Measurements from ENCODE around the gene MUC5AC. TPM values are rescaled to one million over a fixed set of nuclear protein-coding genes. Genes with fewer than 3 reads are reported as not detected.
A peak's percentile ranks its signal among the peaks of the same experiment; 100 is the strongest.

The MUC5AC gene
- total RNA-seq, 1 experiment from 2014 or later: 0.03 TPM

DNA sequence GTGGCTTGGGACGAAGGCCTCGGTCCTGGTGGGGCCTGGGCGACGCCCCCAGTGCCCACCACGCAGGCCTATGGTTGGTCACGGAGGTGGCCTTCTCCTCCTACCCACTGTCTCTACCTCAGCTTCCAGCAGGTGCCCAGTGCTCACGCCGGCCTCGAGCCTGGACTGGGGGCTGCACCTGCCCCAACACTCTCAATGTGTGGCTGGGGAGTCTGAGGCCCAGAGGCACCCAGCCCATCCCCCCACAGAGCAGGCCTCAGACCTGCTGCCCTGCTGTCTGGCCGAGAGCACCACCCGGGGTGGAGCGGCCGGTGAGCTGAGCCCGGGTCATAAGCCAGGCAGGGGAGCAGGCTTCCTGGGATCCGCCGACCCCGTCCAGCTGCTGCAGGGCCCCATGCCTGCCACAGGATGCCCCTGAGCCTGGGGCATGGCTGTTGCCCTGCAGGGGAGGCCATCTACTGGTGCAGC is 28.6 kb upstream of the MUC5AC start:
- no peak overlapping the region for H3K27ac ChIP-seq
- H3K36me3 ChIP-seq: no peaks in the 10 kb centered on the region
- no peak for DNase-seq (ENCODE audit: low read depth in 1 of 2, low spot score in 2 of 2)
- H3K27me3 ChIP-seq (replicated peaks): no peaks in the 10 kb centered on the region
- no peaks in the 10 kb centered on the region for H3K9me3 ChIP-seq (replicated peaks)
- H3K4me1 ChIP-seq (replicated peaks): no peaks in the 10 kb centered on the region
- H3K4me3 ChIP-seq: no peak overlapping the region

DNA sequence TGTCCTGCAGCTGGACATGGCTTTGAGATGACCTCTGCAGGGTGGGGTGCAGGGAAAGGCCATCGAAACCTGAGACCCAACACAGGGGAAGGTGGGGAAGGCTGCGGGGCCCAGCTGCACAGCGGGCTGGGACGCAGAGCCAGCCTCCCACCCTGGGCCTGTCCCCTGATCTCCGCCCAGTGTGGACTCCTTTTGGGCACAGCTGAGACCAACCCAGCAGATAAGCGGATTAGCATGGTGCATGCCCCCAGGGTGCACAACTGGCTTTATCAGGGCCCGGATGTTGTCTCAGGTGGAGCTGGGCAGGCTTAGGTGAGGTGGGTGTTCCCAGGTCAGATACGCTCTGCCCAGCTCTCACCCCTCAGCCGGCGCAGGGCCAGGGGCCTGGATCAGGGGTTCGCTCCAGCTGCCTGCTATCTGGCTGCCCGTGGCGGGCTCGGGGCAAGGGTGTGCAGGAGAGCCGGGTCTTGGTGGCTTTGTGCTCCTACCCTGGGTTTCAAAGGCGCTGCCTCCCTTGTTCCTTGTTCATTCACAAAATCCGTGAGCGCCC is 28.1 kb upstream of the MUC5AC start:
- Histone ChIP-seq H3K27ac (no peak overlapping the region), H3K27me3 (replicated peaks) (no peaks in the 10 kb centered on the region), H3K4me1 (replicated peaks) (no peaks in the 10 kb centered on the region), H3K9me3 (replicated peaks) (no peaks in the 10 kb centered on the region), H3K36me3 (no peaks in the 10 kb centered on the region), H3K4me3 (no peak overlapping the region)
- DNase-seq (ENCODE audit: low read depth in 1 of 2, low spot score in 2 of 2): no peak

DNA sequence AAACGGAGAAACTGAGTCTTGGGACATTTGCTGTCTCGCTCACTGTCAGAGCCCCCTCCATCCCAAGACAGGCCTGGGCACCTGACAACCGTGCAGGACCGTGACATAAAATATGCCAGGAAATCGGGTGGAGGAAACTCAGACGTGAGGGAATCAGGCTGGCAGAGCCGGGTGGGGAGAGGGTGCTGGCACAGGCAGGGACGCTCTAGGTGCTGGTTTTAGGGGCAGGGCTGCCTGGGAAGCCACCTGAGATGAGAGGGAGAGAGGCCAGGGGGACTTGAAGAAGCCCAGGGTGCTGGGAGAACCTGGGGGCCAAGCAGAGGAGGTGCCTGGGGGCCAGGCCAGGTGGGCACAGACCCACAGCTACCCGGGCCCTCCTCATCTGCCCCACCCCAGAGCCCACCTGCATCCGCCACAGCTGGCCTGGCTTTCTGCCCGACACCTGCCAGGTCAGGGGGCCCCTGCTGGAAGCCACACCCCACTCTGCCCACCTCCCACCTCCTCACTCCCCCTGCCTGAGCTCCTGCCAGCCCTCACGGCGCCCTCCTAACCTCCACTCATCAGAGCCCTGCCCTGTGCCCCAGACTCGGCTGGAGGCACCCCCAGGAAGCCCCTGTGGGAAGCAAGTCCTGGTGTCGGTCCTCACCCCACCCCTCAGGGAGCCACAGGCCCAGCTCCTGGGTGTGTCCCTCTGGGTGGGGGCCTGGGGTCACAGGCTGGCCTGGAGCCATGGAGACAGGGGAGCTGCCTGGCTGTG is 27.3 kb upstream of the MUC5AC start:
- no peaks in the 10 kb centered on the region for H3K9me3 ChIP-seq (replicated peaks)
- no peaks in the 10 kb centered on the region for H3K27me3 ChIP-seq (replicated peaks)
- H3K36me3 ChIP-seq: no peaks in the 10 kb centered on the region
- H3K27ac ChIP-seq: no peak overlapping the region
- H3K4me1 ChIP-seq (replicated peaks): no peaks in the 10 kb centered on the region
- DNase-seq (ENCODE audit: low read depth in 1 of 2, low spot score in 2 of 2): no peak
- no peak overlapping the region for H3K4me3 ChIP-seq

DNA sequence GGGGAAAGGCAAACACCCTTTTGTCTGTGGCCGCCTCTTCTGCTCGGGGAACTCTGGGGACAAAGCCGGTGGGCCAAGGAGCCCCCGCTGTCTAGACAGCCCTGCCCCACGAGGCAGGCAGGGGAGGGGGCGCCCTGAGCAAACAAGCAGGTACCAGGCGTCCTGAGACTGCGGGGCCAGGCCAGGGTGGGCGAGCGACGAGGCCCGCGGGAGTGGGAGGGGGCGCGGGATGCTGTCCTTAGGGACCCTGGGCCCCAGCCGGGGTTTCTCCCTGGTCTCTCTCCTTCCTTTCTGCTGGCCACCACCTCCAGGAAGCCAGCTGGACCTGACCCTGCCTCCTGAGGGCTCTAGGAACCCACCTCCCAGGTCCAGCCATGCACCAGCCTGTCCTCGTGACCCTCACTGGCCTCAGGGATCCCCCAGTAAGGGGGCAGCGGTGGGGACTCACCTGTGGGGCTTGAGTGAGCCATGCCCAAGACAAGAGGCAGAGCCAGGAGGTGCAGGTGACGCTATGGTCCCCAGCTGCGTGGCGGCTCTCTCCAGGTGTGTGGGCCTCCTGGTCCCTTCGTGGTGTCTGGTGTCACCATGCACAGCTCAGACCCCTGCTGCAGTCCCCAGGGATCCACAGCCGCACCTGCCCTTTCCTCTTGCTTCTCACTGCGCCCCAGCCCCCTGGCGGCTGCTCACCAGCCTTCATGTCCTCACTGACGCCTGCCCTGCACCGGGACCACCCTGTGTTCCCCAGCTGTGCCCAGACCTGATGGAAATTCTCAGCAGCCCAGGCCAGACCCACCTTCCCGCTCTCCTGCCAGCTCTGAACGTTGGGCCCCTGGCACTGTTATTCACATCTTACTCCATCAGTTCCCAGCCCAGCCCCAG is 26.5 kb upstream of the MUC5AC start:
- DNase-seq (ENCODE audit: low read depth in 1 of 2, low spot score in 2 of 2): no peak
- Histone ChIP-seq H3K27me3 (replicated peaks) (no peaks in the 10 kb centered on the region), H3K4me3 (no peak overlapping the region), H3K36me3 (no peaks in the 10 kb centered on the region), H3K9me3 (replicated peaks) (no peaks in the 10 kb centered on the region), H3K27ac (no peak overlapping the region), H3K4me1 (replicated peaks) (no peaks in the 10 kb centered on the region)

DNA sequence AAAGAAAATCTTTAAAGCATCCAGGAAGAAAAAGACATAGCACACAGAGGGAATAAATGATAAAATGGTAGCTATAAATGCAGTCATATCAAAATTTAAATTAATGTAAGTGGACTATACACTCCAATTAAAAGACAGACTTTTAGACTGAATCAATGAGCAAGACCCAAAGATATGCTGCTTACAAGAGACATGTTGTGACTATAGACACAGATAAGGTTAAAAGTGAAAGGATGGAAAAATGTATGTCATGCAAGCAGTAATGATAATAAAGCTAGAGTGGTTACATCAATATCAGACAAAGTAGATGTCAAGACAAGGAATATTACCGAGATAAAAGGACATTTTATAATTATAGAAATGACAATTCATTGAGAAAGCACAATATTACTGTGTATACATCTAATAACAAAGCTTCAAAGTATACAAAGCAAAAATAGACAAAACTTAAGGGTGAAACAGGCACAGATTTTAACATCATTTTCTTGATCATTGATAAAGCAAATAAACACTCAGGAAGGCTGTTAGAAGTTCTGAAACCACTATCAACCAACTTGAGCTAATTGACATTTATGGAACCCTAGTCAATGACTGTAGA is 22.8 kb upstream of the MUC5AC start:
- Histone ChIP-seq H3K9me3 (replicated peaks) (no peaks in the 10 kb centered on the region), H3K27me3 (replicated peaks) (no peaks in the 10 kb centered on the region), H3K36me3 (no peaks in the 10 kb centered on the region), H3K27ac (no peak overlapping the region), H3K4me1 (replicated peaks) (peaks cover 7% of the 10 kb centered on the region; the same call in 1 of the 2 replicates), H3K4me3 (no peak overlapping the region)
- DNase-seq (ENCODE audit: low read depth in 1 of 2, low spot score in 2 of 2): no peak

DNA sequence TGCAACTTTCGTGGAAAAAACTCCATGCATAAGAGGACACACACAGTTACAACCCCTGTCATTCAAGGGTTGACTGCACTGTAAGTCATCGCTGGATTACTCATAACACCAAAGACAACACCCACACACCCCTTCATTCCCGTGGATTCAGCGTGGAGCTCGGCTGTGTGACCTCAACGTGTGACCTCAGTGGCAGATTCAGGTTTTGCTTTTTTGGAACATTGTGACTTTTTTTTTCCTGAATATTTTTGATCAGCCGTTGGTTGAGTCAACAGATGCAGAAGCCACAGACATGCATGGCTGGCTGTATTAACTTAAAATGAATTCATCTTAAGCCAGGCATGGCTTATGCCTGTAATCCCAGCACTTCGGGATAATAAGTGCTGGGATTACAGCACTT is 19.7 kb upstream of the MUC5AC start:
- Histone ChIP-seq H3K4me3 (no peak overlapping the region), H3K9me3 (replicated peaks) (no peaks in the 10 kb centered on the region), H3K36me3 (no peaks in the 10 kb centered on the region), H3K27me3 (replicated peaks) (no peaks in the 10 kb centered on the region), H3K27ac (no peak overlapping the region), H3K4me1 (replicated peaks) (peaks cover 10% of the 10 kb centered on the region; the same call in 1 of the 2 replicates)
- DNase-seq (ENCODE audit: low read depth in 1 of 2, low spot score in 2 of 2): peak in 1 of 2 experiments; percentile 12

DNA sequence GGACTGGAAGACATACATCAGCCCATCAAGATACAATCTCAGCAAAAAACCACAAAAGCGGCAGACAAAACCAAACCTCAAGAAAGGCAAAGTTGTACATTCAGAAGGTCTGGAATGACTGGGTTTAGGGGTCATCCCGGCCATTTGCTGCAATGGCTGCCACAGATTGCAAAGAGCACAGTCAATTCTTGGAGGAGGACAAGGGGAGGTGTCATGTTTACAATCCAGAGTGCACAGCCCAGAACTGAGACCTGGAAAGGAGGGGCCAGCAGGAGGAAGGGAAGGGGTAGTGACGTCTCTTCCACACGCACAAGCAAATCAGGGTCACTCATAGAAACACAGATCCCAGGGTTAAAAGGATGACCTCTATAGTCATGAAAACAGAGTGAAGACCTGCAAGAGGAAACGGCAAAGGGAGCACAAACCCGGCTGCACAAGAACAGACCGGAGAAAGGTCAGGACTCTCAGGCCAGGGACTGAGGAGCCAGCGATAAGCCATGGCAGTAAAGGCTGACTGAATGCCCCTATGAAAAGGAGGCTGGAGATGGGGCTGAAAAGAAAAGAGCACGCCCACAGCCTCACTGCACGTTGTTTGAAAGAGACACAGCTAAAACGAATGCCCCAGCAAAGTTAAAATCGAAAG is 18.2 kb upstream of the MUC5AC start:
- Histone ChIP-seq H3K36me3 (no peaks in the 10 kb centered on the region), H3K9me3 (replicated peaks) (no peaks in the 10 kb centered on the region), H3K4me1 (replicated peaks) (peaks cover 10% of the 10 kb centered on the region; the same call in 1 of the 2 replicates), H3K27me3 (replicated peaks) (no peaks in the 10 kb centered on the region), H3K27ac (no peak overlapping the region), H3K4me3 (no peak overlapping the region)
- no peak for DNase-seq (ENCODE audit: low read depth in 1 of 2, low spot score in 2 of 2)

DNA sequence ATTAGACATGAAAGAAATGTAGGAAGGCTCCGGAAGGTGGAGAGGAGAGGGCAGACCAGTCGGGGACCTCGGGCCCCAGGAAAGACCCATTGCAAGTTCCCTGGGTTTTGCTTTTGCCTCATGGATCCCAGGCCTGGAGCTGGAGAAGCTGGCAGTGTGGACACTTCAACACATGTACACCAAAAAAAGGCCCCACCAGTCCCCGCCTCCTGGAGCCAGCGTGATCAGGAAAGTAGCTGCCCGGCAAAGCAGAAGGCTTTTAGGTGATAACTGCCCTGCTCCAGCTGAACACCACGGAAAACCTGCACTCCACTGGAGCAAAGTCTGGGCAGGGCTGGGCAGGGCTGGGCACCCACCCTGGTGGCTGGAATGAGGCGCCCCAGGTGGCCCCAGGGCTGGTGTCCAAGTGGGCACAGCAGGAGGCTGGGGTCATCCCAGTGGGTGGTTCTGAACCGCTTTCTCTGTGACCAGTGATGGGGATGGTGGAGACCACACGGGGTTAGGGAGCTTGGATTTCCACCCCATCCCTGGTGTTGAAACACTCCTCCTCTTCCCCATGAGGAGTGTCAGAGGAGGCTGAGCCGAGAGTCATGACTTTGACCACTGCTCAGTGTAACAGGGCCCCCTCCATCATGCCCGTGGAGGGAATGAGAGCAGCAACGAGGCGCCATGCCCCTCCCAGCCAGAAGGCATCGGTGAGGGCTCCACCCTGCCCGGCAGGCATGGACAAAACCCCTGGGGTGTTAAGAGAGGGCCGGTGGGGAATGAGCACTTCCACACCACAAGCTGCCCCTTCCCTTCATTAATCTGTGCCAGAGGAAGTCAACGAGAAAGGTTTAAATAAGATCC is 16.9 kb upstream of the MUC5AC start:
- Histone ChIP-seq H3K27ac (no peak overlapping the region), H3K4me1 (replicated peaks) (peaks cover 10% of the 10 kb centered on the region; the same call in 1 of the 2 replicates), H3K36me3 (no peaks in the 10 kb centered on the region), H3K4me3 (no peak overlapping the region), H3K9me3 (replicated peaks) (no peaks in the 10 kb centered on the region), H3K27me3 (replicated peaks) (no peaks in the 10 kb centered on the region)
- DNase-seq (ENCODE audit: low read depth in 1 of 2, low spot score in 2 of 2): no peak

DNA sequence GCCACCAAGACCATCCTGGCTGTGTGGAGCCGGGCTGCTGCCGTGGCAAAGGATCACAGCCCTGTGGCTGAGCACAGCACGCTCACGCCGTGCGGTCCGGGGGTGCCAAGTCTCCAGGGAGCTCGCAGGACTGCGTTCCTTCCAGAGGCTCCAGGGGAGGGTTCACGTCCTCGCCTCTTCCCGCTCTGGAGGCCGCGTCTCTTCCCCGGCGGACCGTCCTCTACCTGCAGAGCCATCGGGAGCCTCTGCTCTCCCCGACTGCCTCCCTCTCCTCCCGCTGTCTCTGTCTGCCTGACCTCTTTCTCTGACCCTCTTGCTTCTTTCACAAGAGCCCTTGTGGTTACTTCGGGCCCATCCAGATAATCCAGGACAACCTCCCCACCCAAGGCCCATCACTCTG is 11.4 kb upstream of the MUC5AC start:
- Histone ChIP-seq H3K27me3 (replicated peaks) (no peaks in the 10 kb centered on the region), H3K4me3 (no peak overlapping the region), H3K36me3 (no peaks in the 10 kb centered on the region), H3K27ac (no peak overlapping the region), H3K4me1 (replicated peaks) (peaks cover 15% of the 10 kb centered on the region), H3K9me3 (replicated peaks) (no peaks in the 10 kb centered on the region)
- DNase-seq (ENCODE audit: low read depth in 1 of 2, low spot score in 2 of 2): no peak

DNA sequence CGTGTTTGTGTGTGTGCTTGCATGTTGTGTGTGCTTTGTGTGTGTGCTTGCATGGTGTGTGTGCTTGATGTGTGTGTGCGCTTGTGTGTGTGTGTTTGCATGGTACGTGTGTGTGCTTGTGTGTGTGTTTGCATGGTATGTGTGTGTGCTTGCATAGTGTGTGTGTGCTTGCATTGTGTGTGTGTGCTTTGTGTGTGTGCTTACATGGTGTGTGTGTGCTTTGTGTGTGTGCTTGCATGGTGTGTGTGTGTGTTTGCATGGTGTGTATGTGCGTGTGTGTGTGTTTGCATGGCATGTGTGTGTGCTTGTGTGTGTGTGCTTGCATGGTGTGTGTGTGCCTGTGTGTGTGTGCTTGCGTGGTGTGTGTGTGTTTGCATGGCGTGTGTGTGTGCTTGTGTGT is 10.0 kb upstream of the MUC5AC start:
- Histone ChIP-seq H3K4me3 (no peak overlapping the region), H3K27me3 (replicated peaks) (no peaks in the 10 kb centered on the region), H3K36me3 (no peaks in the 10 kb centered on the region), H3K27ac (no peak overlapping the region), H3K9me3 (replicated peaks) (no peaks in the 10 kb centered on the region), H3K4me1 (replicated peaks) (peaks cover 26% of the 10 kb centered on the region)
- no peak for DNase-seq (ENCODE audit: low read depth in 1 of 2, low spot score in 2 of 2)

DNA sequence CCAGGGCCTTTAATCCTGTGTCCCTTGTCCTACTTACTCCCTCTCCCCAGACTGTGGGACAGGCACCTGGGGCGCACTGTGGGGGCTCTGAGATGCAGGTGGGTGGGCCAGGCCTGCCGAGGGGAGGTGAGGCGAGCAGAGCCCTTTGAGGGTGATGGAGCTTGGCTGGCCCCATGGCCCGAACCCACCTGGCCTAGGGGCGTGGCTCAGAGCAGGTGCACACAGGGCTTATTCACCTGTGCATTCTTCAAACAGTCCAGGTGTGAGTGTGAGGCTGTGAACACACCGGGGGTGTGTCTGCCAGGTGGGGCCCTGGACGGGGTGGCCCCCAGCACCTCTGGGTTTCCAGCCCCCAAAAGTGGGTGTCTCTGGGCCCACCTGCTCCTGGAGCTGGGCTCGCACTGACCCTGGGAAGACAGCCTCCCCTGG is 9.0 kb upstream of the MUC5AC start:
- Histone ChIP-seq H3K4me1 (replicated peaks) (peaks cover 36% of the 10 kb centered on the region), H3K9me3 (replicated peaks) (no peaks in the 10 kb centered on the region), H3K4me3 (no peak overlapping the region), H3K27ac (no peak overlapping the region), H3K36me3 (no peaks in the 10 kb centered on the region), H3K27me3 (replicated peaks) (no peaks in the 10 kb centered on the region)
- no peak for DNase-seq (ENCODE audit: low read depth in 1 of 2, low spot score in 2 of 2)

DNA sequence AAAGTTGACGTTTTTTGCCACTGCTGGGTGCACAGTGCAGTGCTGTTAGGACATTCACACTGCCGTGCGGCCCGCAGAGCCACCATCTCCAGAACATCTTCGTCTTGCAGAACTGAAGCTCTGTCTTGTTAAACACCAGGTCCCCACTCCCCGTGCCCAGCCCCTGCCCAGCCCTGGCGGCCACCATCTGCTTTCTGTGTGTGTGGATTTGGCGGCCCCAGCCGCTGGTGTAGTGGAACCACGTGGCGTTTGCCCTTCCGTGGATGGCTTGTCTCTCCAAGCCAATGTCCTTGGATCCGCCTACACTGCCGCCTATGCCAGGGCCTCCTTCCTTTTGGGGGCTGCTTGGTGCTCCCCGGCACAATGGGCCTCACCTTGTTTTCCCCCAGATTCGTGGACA is 8.2 kb upstream of the MUC5AC start:
- Histone ChIP-seq H3K27me3 (replicated peaks) (no peaks in the 10 kb centered on the region), H3K4me3 (no peak overlapping the region), H3K9me3 (replicated peaks) (no peaks in the 10 kb centered on the region), H3K4me1 (replicated peaks) (peaks cover 42% of the 10 kb centered on the region), H3K27ac (no peak overlapping the region), H3K36me3 (no peaks in the 10 kb centered on the region)
- DNase-seq (ENCODE audit: low read depth in 1 of 2, low spot score in 2 of 2): no peak
